ENCODE data around the gene ME3.

DNA sequence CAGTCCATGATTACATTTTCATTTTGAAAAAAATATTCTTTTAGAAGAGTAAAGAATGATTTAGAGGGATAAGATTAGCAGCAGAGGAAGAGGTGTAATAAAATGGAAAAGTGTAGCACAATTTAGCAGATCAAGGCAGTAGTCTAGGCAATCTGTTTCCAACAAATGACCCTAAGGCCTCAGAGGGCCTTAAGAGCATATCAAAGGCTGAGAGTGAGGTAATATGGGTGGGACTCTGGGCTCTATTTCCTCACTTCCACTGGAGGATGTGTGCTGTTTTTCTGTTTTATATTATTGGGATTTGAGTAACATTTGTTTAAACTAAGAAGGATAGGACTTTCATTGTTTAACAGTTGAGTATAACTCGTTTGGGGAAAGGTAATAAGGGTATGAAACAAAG, 269.0 kb downstream of the ME3 start:
- TF ChIP-seq GATA2 (IDR thresholded peaks at IDR 0.05; ENCODE audit: low read depth, low read length) (no peak), GATA3 (IDR thresholded peaks at IDR 0.05; ENCODE audit: low read depth, low read length) (no peak)

Data from SH-SY5Y (cell line).